Activated CD4-positive, alpha-beta memory T cell treated with anti-CD3 and anti-CD28 coated beads, Interleukin-2, amount 10 ng/mL, durations not matched to agents 7 days and 5 days (primary cell): Measurements from ENCODE around the gene KIF1A. TPM values are rescaled to one million over a fixed set of nuclear protein-coding genes. Genes with fewer than 3 reads are reported as not detected.

Experiments
- CTCF ChIA-PET: fragments of 350-600 bp; sonication (Branson Sonifier 250); formaldehyde crosslinking; loops from one replicate; lab custom pipeline; 2021; ENCODE audit warnings: antibody characterized with exemption, inconsistent platforms; lab: Charles Lee
- POLR2A ChIA-PET: fragments of 350-600 bp; sonication (Branson Sonifier 250); formaldehyde crosslinking; loops from one replicate; lab custom pipeline; 2021; ENCODE audit warnings: antibody characterized with exemption; lab: Charles Lee
- DNase-seq: peaks from one replicate; pipeline ENCODE4 v3.0.0-alpha.2; 2020
- H3K27ac Mint-ChIP-seq: one replicate; pipeline ENCODE4 v1.8.0; 2021; ENCODE audit warnings: mild to moderate bottlenecking, mixed read lengths
- H3K27me3 Mint-ChIP-seq: one replicate; pipeline ENCODE4 v1.8.0; 2021; ENCODE audit warnings: mixed read lengths
- H3K36me3 Mint-ChIP-seq: one replicate; pipeline ENCODE4 v1.8.0; 2021; ENCODE audit warnings: low read depth, mixed read lengths
- H3K4me1 Mint-ChIP-seq: one replicate; pipeline ENCODE4 v1.8.0; 2021; ENCODE audit warnings: mixed read lengths
- H3K4me3 Mint-ChIP-seq: one replicate; pipeline ENCODE4 v1.8.0; 2021; ENCODE audit warnings: mild to moderate bottlenecking, mixed read lengths
- H3K9me3 Mint-ChIP-seq: one replicate; pipeline ENCODE4 v1.8.0; 2021; ENCODE audit warnings: mixed read lengths
- total RNA-seq, 2 experiments: library from RNA; stranded (reverse); gene quantifications; one replicate each; pipeline ENCODE4 v1.2.3, GENCODE V29; 2021

The KIF1A gene
- total RNA-seq, 2 experiments from 2014 or later = 0.58 to 0.71 TPM

- ChIA-PET POLR2A (no interaction called here), CTCF (no interaction called here)
- H3K27ac Mint-ChIP-seq = no peak overlapping the region
- peaks cover 9% of the 10 kb centered on the region for H3K27me3 Mint-ChIP-seq
- DNase-seq = no peak
- no peak overlapping the region for H3K4me3 Mint-ChIP-seq
- no peaks in the 10 kb centered on the region for H3K4me1 Mint-ChIP-seq
- no peaks in the 10 kb centered on the region for H3K36me3 Mint-ChIP-seq
- H3K9me3 Mint-ChIP-seq = no peaks in the 10 kb centered on the region
Measured at GRCh38 chr2:240797914-240798313, 22.1 kb downstream of the KIF1A start.

- ChIA-PET CTCF (no interaction called here), POLR2A (no interaction called here)
- Mint-ChIP-seq H3K4me3 (no peak overlapping the region), H3K27me3 (peaks cover 9% of the 10 kb centered on the region), H3K36me3 (no peaks in the 10 kb centered on the region), H3K4me1 (no peaks in the 10 kb centered on the region), H3K9me3 (no peaks in the 10 kb centered on the region), H3K27ac (no peak overlapping the region)
- no peak for DNase-seq
Measured at GRCh38 chr2:240797500-240797895, 22.5 kb downstream of the KIF1A start.

GRCh38 chr2:240796543-240797499, 23.2 kb downstream of the KIF1A start:
- POLR2A ChIA-PET = no interaction called here
- no peak overlapping the region for H3K4me3 Mint-ChIP-seq
- H3K9me3 Mint-ChIP-seq = no peaks in the 10 kb centered on the region
- peaks cover 7% of the 10 kb centered on the region for H3K27me3 Mint-ChIP-seq
- no peaks in the 10 kb centered on the region for H3K36me3 Mint-ChIP-seq
- no peaks in the 10 kb centered on the region for H3K4me1 Mint-ChIP-seq
- DNase-seq = no peak
- no peak overlapping the region for H3K27ac Mint-ChIP-seq
- CTCF ChIA-PET = interaction anchor here (1.1 kb wide), 1 partner anchor 12 kb away, joined by 3 read pairs; no protein-coding TSS in a partner anchor

DNA sequence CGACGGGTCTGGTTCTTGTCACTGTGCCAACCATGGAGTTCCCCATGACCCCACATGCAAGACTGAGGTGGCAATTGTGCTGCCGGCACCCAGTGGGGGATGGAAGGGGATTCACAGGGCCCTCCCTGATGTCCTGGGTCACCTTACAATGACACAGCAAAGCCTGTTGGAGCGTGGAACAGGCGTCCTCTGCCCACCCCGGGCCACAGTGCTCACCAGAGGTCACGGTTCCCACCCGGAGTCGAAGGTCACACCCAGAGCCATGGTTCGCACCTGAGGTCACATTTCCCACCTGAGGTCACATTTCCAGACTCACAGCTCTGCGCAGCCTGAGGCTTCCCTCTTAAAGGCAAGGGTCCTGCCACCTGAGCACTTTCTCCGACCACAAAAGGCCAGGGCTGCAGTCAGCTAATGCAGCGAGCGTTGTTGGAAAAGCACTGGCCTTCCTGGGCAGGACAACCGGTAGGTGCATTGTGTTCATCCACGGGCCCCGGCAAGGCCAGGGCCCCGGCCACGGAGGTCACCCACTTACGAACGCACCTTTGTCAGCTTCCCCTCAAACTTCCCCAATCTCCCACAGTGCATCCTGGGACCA, 24.0 kb downstream of the KIF1A start:
- Mint-ChIP-seq H3K4me1 (no peaks in the 10 kb centered on the region), H3K4me3 (no peak overlapping the region), H3K27ac (no peak overlapping the region), H3K27me3 (peaks cover 1% of the 10 kb centered on the region), H3K9me3 (no peaks in the 10 kb centered on the region), H3K36me3 (no peaks in the 10 kb centered on the region)
- ChIA-PET CTCF (interaction anchor here (1.1 kb wide), 1 partner anchor 12 kb away, joined by 3 read pairs; no protein-coding TSS in a partner anchor), POLR2A (no interaction called here)
- no peak for DNase-seq

DNA sequence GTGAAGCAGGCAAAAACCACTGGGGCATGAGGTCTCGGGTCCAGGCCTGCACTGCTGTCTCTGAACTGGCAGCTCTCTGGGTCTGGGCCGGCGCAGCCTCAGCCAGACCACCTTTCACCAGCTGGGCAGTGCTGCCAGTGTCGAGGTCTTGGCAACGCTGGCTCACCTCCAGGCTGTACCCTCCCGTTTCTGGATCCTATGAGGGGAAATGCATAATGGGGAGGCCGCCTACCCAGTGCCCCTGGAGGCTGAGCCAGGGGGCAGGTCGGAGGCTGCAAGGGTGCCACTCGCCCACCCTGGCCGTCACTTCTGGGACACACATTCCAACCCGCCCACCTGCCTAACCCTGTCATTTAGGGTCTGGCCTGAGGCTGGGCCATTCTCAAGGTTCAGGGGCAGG, 24.6 kb downstream of the KIF1A start:
- POLR2A ChIA-PET = no interaction called here
- H3K27me3 Mint-ChIP-seq = no peaks in the 10 kb centered on the region
- no peaks in the 10 kb centered on the region for H3K9me3 Mint-ChIP-seq
- H3K4me1 Mint-ChIP-seq = no peaks in the 10 kb centered on the region
- no peak for DNase-seq
- H3K36me3 Mint-ChIP-seq = no peaks in the 10 kb centered on the region
- H3K4me3 Mint-ChIP-seq = no peak overlapping the region
- H3K27ac Mint-ChIP-seq = no peak overlapping the region
- CTCF ChIA-PET = interaction anchor here (1.1 kb wide), 1 partner anchor 13 kb away, joined by 3 read pairs; no protein-coding TSS in a partner anchor

GRCh38 chr2:240794178-240794721, 25.8 kb downstream of the KIF1A start:
- Mint-ChIP-seq H3K27ac (no peak overlapping the region), H3K4me1 (no peaks in the 10 kb centered on the region), H3K36me3 (no peaks in the 10 kb centered on the region), H3K27me3 (no peaks in the 10 kb centered on the region), H3K4me3 (no peak overlapping the region), H3K9me3 (no peaks in the 10 kb centered on the region)
- CTCF ChIA-PET = no interaction called here
- DNase-seq = no peak
- POLR2A ChIA-PET = no interaction called here

GRCh38 chr2:240793313-240794177, 26.5 kb downstream of the KIF1A start:
- Mint-ChIP-seq H3K36me3 (no peaks in the 10 kb centered on the region), H3K4me3 (no peak overlapping the region)

GRCh38 chr2:240792629-240793312, 27.2 kb downstream of the KIF1A start:
- CTCF ChIA-PET = no interaction called here
- Mint-ChIP-seq H3K4me1 (no peaks in the 10 kb centered on the region), H3K4me3 (no peak overlapping the region), H3K27me3 (no peaks in the 10 kb centered on the region), H3K36me3 (no peaks in the 10 kb centered on the region), H3K27ac (no peak overlapping the region), H3K9me3 (no peaks in the 10 kb centered on the region)
- DNase-seq = no peak
- POLR2A ChIA-PET = no interaction called here

More at GRCh38 chr2:240793313-240794177, 26.5 kb downstream of the KIF1A start:
- no peak for DNase-seq
- no peaks in the 10 kb centered on the region for H3K4me1 Mint-ChIP-seq
- ChIA-PET CTCF (no interaction called here), POLR2A (no interaction called here)
- no peaks in the 10 kb centered on the region for H3K9me3 Mint-ChIP-seq
- H3K27ac Mint-ChIP-seq = no peak overlapping the region
- H3K27me3 Mint-ChIP-seq = no peaks in the 10 kb centered on the region

GRCh38 chr2:240791821-240792628, 28.0 kb downstream of the KIF1A start:
- Mint-ChIP-seq H3K27me3 (no peaks in the 10 kb centered on the region), H3K27ac (no peak overlapping the region)

DNA sequence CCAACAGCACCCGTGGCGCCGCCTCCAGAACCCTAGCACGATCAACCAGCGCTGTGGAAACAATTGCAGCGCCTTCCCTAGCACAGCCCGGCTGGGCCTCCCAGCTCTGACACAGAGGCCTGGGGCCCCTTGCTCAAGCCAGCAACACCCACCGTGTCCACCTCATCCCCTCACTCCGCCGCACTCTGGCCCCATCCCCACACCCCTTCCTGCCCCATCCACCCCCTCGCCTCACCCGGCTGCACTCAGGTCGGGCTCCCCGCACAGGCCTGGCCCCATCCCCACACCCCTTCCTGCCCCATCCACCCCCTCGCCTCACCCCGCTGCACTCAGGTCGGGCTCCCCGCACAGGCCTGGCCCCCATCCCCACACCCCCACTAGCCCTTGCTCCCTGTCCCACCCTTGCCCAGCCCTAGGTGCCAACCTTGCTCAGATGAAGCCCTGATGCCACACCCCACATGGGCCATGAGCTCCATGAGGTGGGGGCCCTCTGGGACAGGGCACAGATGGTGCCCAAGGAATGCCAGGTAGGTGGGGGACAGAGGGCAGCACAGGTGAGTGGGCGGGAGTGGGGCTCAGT, 28.7 kb downstream of the KIF1A start:
- CTCF ChIA-PET = no interaction called here
- no peak for DNase-seq
- Mint-ChIP-seq H3K27ac (no peak overlapping the region), H3K4me1 (no peaks in the 10 kb centered on the region), H3K36me3 (no peaks in the 10 kb centered on the region), H3K27me3 (no peaks in the 10 kb centered on the region), H3K4me3 (no peak overlapping the region), H3K9me3 (no peaks in the 10 kb centered on the region)
- POLR2A ChIA-PET = no interaction called here

More at GRCh38 chr2:240791821-240792628, 28.0 kb downstream of the KIF1A start:
- ChIA-PET POLR2A (no interaction called here), CTCF (no interaction called here)
- no peak overlapping the region for H3K4me3 Mint-ChIP-seq
- no peak for DNase-seq
- no peaks in the 10 kb centered on the region for H3K36me3 Mint-ChIP-seq
- no peaks in the 10 kb centered on the region for H3K4me1 Mint-ChIP-seq
- H3K9me3 Mint-ChIP-seq = no peaks in the 10 kb centered on the region

DNA sequence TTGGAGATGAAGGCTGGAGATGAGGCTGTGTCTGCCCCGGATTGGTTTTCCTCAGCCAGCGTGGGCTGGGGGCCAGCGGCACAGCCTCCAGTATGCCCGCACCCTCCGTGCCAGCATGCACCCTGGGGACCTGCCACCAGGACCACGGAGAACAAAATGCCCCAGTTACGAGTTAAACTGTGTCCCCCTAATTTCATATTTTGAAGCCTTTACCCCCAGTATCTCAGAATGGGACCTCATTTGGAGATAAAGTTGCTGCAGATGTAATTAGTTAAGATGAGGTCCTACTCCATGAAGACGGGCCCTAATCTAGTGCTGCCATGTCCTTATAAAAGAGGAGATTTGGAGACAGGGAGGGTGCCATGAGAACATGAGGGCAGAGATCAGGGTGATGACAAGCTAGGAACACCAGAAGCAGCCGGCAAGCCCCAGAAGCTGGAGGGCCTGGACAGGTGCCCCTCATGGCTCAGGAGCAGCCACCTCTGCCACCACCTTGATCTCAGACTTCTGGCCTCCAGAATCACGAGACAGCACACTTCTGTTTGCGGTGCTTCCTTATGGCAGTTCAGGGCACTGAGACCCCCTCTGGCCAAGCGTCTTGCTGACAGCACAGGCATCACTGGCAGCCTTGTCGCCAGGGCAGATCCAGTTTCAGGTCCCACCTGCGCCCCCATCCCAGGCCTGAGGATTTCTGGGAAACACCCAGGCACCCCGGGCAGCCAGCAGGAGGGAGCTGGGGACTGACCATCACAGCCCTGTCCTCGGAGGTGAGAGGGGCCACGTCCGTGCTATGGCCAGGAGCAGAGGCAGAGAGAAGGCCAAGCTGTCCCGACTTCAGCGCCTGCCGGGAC, 29.4 kb downstream of the KIF1A start:
- no peak for DNase-seq
- Mint-ChIP-seq H3K36me3 (no peaks in the 10 kb centered on the region), H3K27ac (no peak overlapping the region), H3K9me3 (no peaks in the 10 kb centered on the region), H3K4me3 (no peak overlapping the region), H3K27me3 (no peaks in the 10 kb centered on the region), H3K4me1 (no peaks in the 10 kb centered on the region)
- ChIA-PET POLR2A (no interaction called here), CTCF (no interaction called here)
